C4-2B (cell line): ENCODE results near the gene UBE2U.

Experiments used
- ZFX ChIP-seq: fragments of 450-650 bp; IDR thresholded peaks from 2 replicates; pipeline ENCODE4 v1.6.1; 2017
- TF ChIP-seq, protein P1 (sequence below): fragments of 450-650 bp; conservative IDR thresholded peaks from 2 replicates; pipeline ENCODE4 v1.5.1; 2017; ENCODE audit warnings: mild to moderate bottlenecking

DNA sequence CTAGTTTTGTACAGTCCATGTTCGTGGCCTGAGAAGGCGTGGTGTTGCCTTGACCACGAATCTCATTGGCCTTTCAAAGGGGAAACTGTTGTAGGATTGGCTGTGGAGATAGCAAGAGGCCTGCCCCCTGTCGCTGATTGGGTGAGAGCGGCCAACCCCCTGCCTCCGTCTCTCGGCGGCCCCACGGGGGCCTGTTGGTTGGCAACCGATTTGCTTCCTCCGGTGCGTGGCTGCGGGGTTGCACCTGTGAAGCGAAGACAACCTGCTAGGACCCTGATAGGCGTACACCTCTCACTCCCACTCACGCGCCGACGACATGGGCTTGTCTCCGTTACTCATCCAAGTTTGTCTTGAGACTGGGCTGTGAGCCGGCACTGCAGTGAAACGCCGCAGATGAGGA lies at the start of gene UBE2U:
- TF ChIP-seq, protein P1, sequence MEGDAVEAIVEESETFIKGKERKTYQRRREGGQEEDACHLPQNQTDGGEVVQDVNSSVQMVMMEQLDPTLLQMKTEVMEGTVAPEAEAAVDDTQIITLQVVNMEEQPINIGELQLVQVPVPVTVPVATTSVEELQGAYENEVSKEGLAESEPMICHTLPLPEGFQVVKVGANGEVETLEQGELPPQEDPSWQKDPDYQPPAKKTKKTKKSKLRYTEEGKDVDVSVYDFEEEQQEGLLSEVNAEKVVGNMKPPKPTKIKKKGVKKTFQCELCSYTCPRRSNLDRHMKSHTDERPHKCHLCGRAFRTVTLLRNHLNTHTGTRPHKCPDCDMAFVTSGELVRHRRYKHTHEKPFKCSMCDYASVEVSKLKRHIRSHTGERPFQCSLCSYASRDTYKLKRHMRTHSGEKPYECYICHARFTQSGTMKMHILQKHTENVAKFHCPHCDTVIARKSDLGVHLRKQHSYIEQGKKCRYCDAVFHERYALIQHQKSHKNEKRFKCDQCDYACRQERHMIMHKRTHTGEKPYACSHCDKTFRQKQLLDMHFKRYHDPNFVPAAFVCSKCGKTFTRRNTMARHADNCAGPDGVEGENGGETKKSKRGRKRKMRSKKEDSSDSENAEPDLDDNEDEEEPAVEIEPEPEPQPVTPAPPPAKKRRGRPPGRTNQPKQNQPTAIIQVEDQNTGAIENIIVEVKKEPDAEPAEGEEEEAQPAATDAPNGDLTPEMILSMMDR: no peak
- TF ChIP-seq ZFX: no peak
